ENCODE data around the gene MCOLN1.
"Not testable (repeated sequence)": the region's sequence is repeated elsewhere in the genome, so short reads cannot be mapped to it uniquely, and the experiment has no call there.

MCOLN1 gene

DNA sequence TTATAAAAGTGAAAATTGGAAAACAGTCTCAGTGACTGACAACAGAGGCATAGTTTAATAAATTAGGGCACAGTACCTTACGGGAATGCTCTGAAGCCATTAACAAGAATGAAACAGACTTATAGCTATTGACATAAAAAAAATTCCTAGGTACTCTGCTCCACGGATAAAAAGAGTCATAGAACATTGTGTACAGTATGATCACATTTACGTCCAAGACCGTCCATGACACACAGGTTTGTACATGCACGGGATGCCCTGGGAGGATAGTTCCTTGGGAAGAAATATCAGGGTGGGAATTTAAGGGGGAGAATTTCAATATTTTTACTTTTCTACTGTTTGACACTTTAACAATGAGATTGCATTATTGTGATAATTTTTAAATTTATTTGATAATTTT lies 48.3 kb downstream of the MCOLN1 start:
- DNase-seq = no peak
- H3K4me3 ChIP-seq (ENCODE audit: control insufficient read depth in 1 of 7, extremely low read depth in 1 of 7, insufficient read depth in 4 of 7, low read depth in 2 of 7, low read length in 6 of 7) = no peak overlapping the region
- WGBS (ENCODE audit: insufficient coverage) = 100% methylated on average over 2 of the region's 5 CpGs
- H3K4me1 ChIP-seq (ENCODE audit: control extremely low read depth in 1 of 4, control insufficient read depth in 4 of 4, insufficient read depth in 4 of 4, low read length in 3 of 4) = peaks cover 0 to 3% (median 0%) of the 10 kb centered on the region in 4 experiments
- H3K36me3 ChIP-seq (ENCODE audit: control insufficient read depth in 4 of 4, insufficient read depth in 4 of 4, low read length in 3 of 4) = no peaks in the 10 kb centered on the region
- H3K9me3 ChIP-seq (ENCODE audit: control extremely low read depth in 1 of 5, control insufficient read depth in 4 of 5, insufficient read depth in 2 of 5, low read depth in 1 of 5, low read length in 4 of 5) = no peaks in the 10 kb centered on the region
- ChIA-PET POLR2A (no interaction called here), CTCF (no interaction called here)
- H3K27me3 ChIP-seq (replicated peaks in 2 of 5; ENCODE audit: control insufficient read depth in 4 of 5, insufficient read depth in 5 of 5, low read length in 4 of 5) = no peaks in the 10 kb centered on the region
- H3K27ac ChIP-seq (ENCODE audit: insufficient read depth in 1 of 2, low read depth in 1 of 2, low read length in 2 of 2, poor library complexity in 1 of 2, severe bottlenecking in 2 of 2) = no peak overlapping the region

DNA sequence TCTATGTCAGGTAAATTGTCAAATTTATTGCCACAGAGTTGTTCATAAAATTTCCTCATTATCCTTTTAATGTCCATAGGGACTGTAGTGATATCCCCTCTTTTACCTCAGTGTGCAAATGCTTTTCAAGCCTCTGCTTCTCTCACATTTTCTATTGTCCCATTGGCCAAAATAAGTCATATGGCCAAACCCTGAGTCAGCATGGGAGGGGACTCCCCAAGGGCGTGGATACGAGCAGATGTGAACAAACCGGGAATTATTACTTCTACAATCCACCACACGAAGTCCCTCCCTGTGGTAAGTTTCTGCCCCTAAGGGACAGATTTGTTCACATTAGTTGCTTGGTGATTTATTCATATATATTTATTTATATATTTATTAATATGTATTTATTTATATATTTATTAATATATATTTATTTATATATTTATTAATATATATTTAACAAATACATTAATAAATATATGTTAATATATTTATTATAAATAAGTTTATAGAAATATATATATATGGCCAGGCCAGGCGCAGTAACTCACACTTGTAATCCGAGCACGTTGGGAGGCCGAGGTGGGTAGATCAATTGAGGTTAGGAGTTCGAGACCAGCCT lies 53.1 kb downstream of the MCOLN1 start:
- WGBS (ENCODE audit: insufficient coverage) = 97% methylated on average over 5 of the region's 9 CpGs
- ChIA-PET CTCF (no interaction called here), POLR2A (no interaction called here)
- Histone ChIP-seq H3K4me3 (ENCODE audit: control insufficient read depth in 1 of 7, extremely low read depth in 1 of 7, insufficient read depth in 4 of 7, low read depth in 2 of 7, low read length in 6 of 7) (no peak overlapping the region), H3K4me1 (ENCODE audit: control extremely low read depth in 1 of 4, control insufficient read depth in 4 of 4, insufficient read depth in 4 of 4, low read length in 3 of 4) (peaks cover 0 to 3% (median 0%) of the 10 kb centered on the region in 4 experiments), H3K36me3 (ENCODE audit: control insufficient read depth in 4 of 4, insufficient read depth in 4 of 4, low read length in 3 of 4) (no peaks in the 10 kb centered on the region), H3K27ac (ENCODE audit: insufficient read depth in 1 of 2, low read depth in 1 of 2, low read length in 2 of 2, poor library complexity in 1 of 2, severe bottlenecking in 2 of 2) (no peak overlapping the region), H3K9me3 (ENCODE audit: control extremely low read depth in 1 of 5, control insufficient read depth in 4 of 5, insufficient read depth in 2 of 5, low read depth in 1 of 5, low read length in 4 of 5) (no peaks in the 10 kb centered on the region), H3K27me3 (replicated peaks in 2 of 5; ENCODE audit: control insufficient read depth in 4 of 5, insufficient read depth in 5 of 5, low read length in 4 of 5) (peaks cover 0 to 3% (median 0%) of the 10 kb centered on the region in 5 experiments)
- DNase-seq = peak; percentile 34 to 78 (median 72)

DNA sequence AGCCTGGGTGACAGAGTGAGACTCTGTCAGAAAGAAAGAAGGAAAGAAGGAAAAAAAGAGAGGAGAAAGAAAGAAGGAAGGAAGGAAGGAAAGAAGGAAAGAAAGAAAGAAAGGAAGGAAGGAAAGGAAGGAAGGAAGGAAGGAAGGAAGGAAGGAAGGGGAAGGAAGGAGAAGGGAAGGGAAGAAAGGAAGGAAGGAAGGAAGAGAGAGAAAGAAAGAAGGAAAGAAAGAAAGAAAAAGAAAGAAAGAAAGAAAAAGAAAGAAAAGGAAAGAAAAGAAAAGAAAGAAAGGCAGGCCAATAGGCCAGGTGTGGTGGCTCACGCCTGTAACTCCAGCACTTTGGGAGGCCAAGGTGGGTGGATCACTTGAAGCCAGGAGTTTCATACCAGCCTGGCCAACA lies 55.0 kb downstream of the MCOLN1 start:
- not testable (repeated sequence) for H3K27me3 ChIP-seq (replicated peaks in 2 of 5; ENCODE audit: control insufficient read depth in 4 of 5, insufficient read depth in 5 of 5, low read length in 4 of 5); H3K36me3 ChIP-seq (ENCODE audit: control insufficient read depth in 4 of 4, insufficient read depth in 4 of 4, low read length in 3 of 4); H3K27ac ChIP-seq (ENCODE audit: insufficient read depth in 1 of 2, low read depth in 1 of 2, low read length in 2 of 2, poor library complexity in 1 of 2, severe bottlenecking in 2 of 2); H3K9me3 ChIP-seq (ENCODE audit: control extremely low read depth in 1 of 5, control insufficient read depth in 4 of 5, insufficient read depth in 2 of 5, low read depth in 1 of 5, low read length in 4 of 5); DNase-seq; H3K4me3 ChIP-seq (ENCODE audit: control insufficient read depth in 1 of 7, extremely low read depth in 1 of 7, insufficient read depth in 4 of 7, low read depth in 2 of 7, low read length in 6 of 7); H3K4me1 ChIP-seq (ENCODE audit: control extremely low read depth in 1 of 4, control insufficient read depth in 4 of 4, insufficient read depth in 4 of 4, low read length in 3 of 4)
- CTCF ChIA-PET = interaction anchor here (1.4 kb wide), 2 partner anchors 9 to 101 kb away, joined by 3 read pairs; no protein-coding TSS in a partner anchor
- POLR2A ChIA-PET = interaction anchor here (0.7 kb wide), 1 partner anchor 1780 kb away, joined by 5 read pairs; no protein-coding TSS in a partner anchor
- WGBS (ENCODE audit: insufficient coverage) = 75% methylated on average over 1 of the region's 1 CpG

GRCh38 chr19:7578127-7578526 lies 55.7 kb downstream of the MCOLN1 start:
- no peaks in the 10 kb centered on the region for H3K9me3 ChIP-seq (ENCODE audit: control extremely low read depth in 1 of 5, control insufficient read depth in 4 of 5, insufficient read depth in 2 of 5, low read depth in 1 of 5, low read length in 4 of 5)
- CTCF ChIA-PET = interaction anchor here (1.4 kb wide), 1 partner anchor 10 kb away, joined by 3 read pairs; no protein-coding TSS in a partner anchor
- no peak for DNase-seq
- POLR2A ChIA-PET = no interaction called here
- peaks cover 0 to 5% (median 0%) of the 10 kb centered on the region in 5 experiments for H3K27me3 ChIP-seq (replicated peaks in 2 of 5; ENCODE audit: control insufficient read depth in 4 of 5, insufficient read depth in 5 of 5, low read length in 4 of 5)
- no peaks in the 10 kb centered on the region for H3K36me3 ChIP-seq (ENCODE audit: control insufficient read depth in 4 of 4, insufficient read depth in 4 of 4, low read length in 3 of 4)
- H3K4me1 ChIP-seq (ENCODE audit: control extremely low read depth in 1 of 4, control insufficient read depth in 4 of 4, insufficient read depth in 4 of 4, low read length in 3 of 4) = peaks cover 0 to 3% (median 0%) of the 10 kb centered on the region in 4 experiments
- WGBS (ENCODE audit: insufficient coverage) = 76% methylated on average over 5 of the region's 6 CpGs
- no peak overlapping the region for H3K27ac ChIP-seq (ENCODE audit: insufficient read depth in 1 of 2, low read depth in 1 of 2, low read length in 2 of 2, poor library complexity in 1 of 2, severe bottlenecking in 2 of 2)
- H3K4me3 ChIP-seq (ENCODE audit: control insufficient read depth in 1 of 7, extremely low read depth in 1 of 7, insufficient read depth in 4 of 7, low read depth in 2 of 7, low read length in 6 of 7) = no peak overlapping the region

GRCh38 chr19:7579182-7579581 lies 56.8 kb downstream of the MCOLN1 start:
- 93% methylated on average over 6 of the region's 6 CpGs for WGBS (ENCODE audit: insufficient coverage)

GRCh38 chr19:7582446-7582845 lies 60.0 kb downstream of the MCOLN1 start:
- Histone ChIP-seq H3K9me3 (ENCODE audit: control extremely low read depth in 1 of 5, control insufficient read depth in 4 of 5, insufficient read depth in 2 of 5, low read depth in 1 of 5, low read length in 4 of 5) (no peaks in the 10 kb centered on the region), H3K4me3 (ENCODE audit: control insufficient read depth in 1 of 7, extremely low read depth in 1 of 7, insufficient read depth in 4 of 7, low read depth in 2 of 7, low read length in 6 of 7) (no peak overlapping the region), H3K27me3 (replicated peaks in 2 of 5; ENCODE audit: control insufficient read depth in 4 of 5, insufficient read depth in 5 of 5, low read length in 4 of 5) (peaks cover 0 to 5% (median 0%) of the 10 kb centered on the region in 5 experiments), H3K36me3 (ENCODE audit: control insufficient read depth in 4 of 4, insufficient read depth in 4 of 4, low read length in 3 of 4) (no peaks in the 10 kb centered on the region), H3K27ac (ENCODE audit: insufficient read depth in 1 of 2, low read depth in 1 of 2, low read length in 2 of 2, poor library complexity in 1 of 2, severe bottlenecking in 2 of 2) (no peak overlapping the region), H3K4me1 (ENCODE audit: control extremely low read depth in 1 of 4, control insufficient read depth in 4 of 4, insufficient read depth in 4 of 4, low read length in 3 of 4) (no peaks in the 10 kb centered on the region)
- ChIA-PET CTCF (interaction anchor here (1.3 kb wide), 1 partner anchor 14 kb away, joined by 4 read pairs; no protein-coding TSS in a partner anchor), POLR2A (no interaction called here)
- DNase-seq = no peak
- WGBS (ENCODE audit: insufficient coverage) = 75% methylated on average over 7 of the region's 11 CpGs

More at GRCh38 chr19:7579182-7579581, 56.8 kb downstream of the MCOLN1 start:
- CTCF ChIA-PET = interaction anchor here (1.2 kb wide), 1 partner anchor 221 kb away, joined by 3 read pairs; no protein-coding TSS in a partner anchor
- H3K27me3 ChIP-seq (replicated peaks in 2 of 5; ENCODE audit: control insufficient read depth in 4 of 5, insufficient read depth in 5 of 5, low read length in 4 of 5) = peaks cover 0 to 5% (median 0%) of the 10 kb centered on the region in 5 experiments
- H3K9me3 ChIP-seq (ENCODE audit: control extremely low read depth in 1 of 5, control insufficient read depth in 4 of 5, insufficient read depth in 2 of 5, low read depth in 1 of 5, low read length in 4 of 5) = no peaks in the 10 kb centered on the region
- H3K27ac ChIP-seq (ENCODE audit: insufficient read depth in 1 of 2, low read depth in 1 of 2, low read length in 2 of 2, poor library complexity in 1 of 2, severe bottlenecking in 2 of 2) = no peak overlapping the region
- POLR2A ChIA-PET = no interaction called here
- H3K4me1 ChIP-seq (ENCODE audit: control extremely low read depth in 1 of 4, control insufficient read depth in 4 of 4, insufficient read depth in 4 of 4, low read length in 3 of 4) = peaks cover 0 to 3% (median 0%) of the 10 kb centered on the region in 4 experiments
- H3K4me3 ChIP-seq (ENCODE audit: control insufficient read depth in 1 of 7, extremely low read depth in 1 of 7, insufficient read depth in 4 of 7, low read depth in 2 of 7, low read length in 6 of 7) = no peak overlapping the region
- no peak for DNase-seq
- no peaks in the 10 kb centered on the region for H3K36me3 ChIP-seq (ENCODE audit: control insufficient read depth in 4 of 4, insufficient read depth in 4 of 4, low read length in 3 of 4)

Data from common myeloid progenitor, CD34-positive (primary cell).